GM18870 (cell line): ENCODE results near the gene KLHL35.
"Not testable (repeated sequence)": the region's sequence is repeated elsewhere in the genome, so short reads cannot be mapped to it uniquely, and the experiment has no call there.

Source experiments
- ATAC-seq: cut with Tn5 transposase; IDR thresholded peaks from one replicate; pipeline ENCODE4 v1.9.1; 2021; ENCODE audit warnings: moderate library complexity; ENCODE audit not compliant: unreplicated experiment

Gene KLHL35

DNA sequence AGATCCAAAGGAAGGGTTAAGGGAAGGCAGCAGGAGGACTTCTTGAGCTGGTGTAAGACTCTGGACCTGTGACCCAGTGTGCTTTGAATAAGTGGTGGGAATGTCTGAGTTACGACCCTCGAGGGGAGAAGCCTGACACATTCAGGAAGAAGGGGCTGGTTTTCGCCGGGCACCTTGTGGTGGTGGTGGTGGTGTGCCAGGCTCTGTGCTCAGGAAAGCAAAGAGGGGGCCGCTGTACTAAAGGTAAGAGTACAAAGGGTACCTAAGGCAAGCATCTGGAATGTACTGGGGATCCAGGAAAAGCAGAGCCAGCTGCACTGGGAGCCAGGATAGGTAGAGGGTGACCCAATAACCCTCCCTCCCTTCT is 6.3 kb downstream of the KLHL35 start:
- ATAC-seq, result no peak

DNA sequence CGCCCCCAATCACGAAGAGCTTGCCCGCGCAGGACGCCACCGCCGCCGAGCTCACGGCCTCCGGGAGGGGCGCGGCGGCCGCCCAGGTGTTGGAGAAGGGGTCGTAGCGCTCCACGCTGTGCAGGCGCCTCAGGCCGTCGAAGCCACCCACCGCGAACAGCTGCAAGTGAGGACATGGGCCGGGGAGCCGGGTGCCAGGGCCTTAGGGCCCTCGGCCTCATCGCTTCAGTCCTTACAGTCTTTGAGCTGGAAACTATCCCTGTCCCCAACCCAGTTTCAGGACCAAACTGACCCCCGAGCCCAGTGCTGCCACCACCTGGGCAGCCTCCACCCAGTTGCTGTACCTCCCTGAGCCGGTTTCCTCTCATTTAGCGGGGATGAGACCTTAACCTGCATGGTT is 7.6 kb downstream of the KLHL35 start:
- no peak for ATAC-seq

DNA sequence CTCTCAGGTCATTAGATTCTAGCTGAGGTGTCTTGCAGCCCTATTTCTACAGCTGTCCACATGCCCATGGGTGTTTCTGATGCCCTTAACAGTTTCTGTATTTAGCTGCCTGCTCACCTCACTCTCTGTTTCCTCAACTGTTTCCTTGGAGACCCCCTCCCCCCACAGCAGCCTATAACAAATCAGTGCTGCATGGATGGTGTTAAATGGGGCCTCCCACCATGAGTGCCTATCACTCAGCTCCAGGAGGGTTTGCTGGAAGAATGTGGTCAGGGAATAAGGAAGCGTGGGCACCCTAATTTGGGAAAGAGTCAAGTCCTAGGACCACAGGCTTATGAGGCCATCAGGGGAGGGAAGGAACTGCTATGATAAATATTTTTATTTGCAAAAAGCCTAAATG is 8.6 kb downstream of the KLHL35 start:
- no peak for ATAC-seq

DNA sequence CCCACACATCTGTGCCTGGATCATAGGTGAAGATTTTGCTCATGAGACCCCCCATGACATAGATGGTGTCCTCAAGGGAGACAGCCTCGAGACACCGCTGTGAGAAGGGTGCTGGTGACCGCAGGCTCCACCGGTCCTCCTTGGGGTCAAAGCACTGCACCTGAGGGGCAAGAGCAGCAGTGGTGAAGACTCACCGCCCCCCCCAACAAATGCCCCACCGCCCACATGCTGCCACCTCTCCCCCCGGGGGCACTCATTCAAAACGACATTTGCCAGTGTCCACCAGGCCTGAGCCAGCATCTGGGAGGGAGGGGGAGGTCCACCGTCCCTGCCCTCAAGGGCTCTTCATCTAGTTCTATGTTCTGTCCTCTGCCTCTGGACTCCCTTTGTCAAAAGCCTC is 9.3 kb downstream of the KLHL35 start:
- no peak for ATAC-seq

DNA sequence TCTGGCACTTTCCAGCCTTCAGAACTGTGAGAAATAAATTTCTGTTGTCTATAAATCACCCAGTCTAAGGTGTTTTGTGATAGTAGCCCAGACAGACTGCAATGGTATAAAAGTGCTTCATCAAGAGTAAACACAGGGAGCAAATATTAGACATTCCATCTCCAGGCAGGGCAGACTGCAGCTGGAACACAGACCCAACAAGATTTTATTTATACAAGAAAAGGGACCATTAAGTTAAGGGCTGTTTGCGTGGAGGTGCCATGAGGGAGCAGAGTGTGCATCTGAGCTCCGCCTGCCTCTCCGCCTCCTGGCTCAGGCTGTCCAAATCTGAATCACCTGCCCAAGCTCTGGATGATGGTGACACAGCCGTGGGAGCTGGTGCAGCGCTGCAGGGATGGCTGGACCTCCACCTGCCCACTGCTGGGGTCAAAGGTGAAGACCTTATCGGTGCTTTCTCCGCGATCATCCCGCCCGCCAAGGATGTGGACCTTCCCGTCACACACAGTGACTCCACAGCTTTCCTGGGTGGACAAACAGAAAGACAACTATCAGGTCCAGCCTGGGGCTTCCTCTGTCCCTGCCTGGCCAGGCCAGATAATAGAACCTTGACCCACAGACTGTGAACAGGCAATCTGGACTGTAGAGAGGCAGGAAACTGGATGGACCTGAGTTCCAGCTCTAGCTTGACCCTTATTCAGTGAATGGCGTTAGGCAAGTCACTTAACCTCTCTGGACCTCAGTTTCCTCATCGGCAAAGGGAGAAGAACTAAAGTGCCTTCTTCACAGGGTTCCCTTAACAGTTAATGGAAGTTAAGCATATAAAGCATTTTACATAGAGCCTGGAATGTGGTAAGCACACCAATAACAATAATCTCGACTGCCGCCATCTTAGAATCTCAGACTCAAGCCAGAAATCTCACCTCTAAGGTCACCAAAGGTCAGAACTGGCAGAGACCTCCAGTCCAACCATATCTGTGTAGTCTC is 10.5 kb downstream of the KLHL35 start:
- no peak for ATAC-seq

DNA sequence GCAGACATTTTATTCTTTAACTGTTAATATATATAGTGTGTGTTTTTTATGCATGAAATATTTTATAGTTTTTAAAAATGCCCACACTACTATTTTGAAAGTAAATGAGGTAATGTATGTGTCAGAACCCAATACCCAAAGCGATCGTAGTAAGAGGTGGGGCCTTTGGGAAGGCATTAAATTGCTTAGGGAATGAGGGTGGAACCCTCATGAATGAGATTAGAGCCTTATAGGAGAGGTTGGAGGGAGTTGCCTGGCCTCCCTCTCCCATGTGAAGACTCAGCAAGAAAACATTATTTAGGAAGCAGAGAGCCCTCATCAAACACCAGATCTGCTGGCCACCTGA is 11.1 kb downstream of the KLHL35 start:
- ATAC-seq, result no peak

DNA sequence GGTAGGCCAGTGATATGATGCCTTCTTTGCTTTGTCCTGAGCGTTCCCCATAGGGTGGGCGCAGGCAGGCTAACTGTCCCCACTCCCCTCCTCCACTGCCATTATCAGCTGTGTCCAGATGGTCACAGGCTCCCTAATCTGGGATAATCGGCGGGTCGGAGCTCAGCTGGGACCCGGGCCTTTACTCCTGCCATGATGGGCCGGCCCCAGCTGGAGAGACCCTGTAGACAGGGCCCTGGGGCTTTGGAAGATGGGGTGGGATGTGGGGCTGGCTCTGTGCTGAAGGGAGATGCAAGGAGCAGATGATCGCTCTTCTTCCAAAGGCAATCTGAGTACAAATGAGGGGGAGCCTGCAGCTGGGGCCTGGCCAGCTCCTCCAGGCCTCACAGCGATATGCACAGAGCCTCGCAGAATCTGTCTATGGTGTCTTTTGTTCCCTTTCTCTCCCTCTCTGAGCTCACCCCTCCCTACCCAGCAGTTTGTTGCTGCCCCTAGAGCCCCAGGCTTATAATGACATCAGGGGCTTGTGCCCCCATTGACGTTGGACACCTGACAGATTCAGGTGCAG is 11.9 kb downstream of the KLHL35 start:
- ATAC-seq, result no peak

DNA sequence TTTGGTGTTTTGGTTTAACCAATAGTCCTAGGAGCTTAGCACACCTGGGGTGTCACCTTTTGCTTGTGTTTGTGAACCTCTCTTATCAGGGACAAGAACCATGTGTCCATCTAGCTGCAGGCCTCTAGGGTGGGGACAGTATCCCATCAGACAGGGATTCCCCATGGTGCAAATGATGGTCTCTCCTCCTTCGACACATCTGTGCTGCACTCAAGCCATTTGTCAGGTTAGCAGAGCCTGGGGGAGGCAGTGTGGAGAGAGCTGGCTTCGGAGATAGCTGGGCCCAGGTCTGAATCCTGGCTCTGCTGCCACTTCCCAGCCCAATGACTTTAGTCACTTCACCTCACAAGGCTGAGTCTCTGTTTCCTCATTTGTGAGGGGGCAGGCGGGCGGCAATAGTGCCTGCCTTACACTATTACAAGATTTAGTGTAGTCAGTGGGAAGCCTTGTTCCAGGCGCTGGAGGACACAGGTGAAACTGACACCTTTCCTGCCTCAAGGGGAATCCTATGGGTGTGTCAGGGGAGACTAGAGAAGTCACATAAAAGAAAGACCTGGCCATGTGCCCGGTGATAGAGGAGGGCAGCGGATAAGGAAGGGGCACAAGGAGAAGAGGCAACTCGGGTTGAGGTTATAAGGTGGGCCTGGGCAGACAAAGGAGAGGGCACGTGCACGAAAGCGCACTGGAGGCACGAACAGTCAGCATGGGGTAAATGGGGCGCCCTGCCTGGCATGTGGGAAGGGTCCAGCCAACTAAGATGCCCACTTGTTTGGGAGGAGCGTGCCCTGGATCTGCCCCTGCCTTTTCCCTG is 12.6 kb downstream of the KLHL35 start:
- ATAC-seq, result no peak

DNA sequence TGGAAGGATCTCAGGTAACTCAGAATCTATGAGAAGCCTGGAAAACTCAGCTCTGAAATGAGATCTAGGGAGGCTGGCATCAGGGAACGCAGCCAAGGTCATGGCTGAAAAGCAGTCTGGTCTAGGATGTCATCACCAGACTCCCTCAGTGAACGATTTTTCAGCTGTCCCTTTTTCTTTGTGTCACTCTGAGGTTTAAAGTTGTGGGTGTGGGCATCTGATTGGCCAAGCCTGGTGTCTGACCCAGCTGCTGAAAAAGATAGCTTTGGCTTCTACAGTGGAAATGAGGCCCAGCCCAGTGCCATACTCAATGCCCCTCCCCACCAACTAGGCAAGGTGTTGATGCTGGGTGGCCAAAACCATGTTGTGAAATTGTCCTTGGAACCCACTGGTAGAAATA is 19.1 kb downstream of the KLHL35 start:
- ATAC-seq, result no peak

DNA sequence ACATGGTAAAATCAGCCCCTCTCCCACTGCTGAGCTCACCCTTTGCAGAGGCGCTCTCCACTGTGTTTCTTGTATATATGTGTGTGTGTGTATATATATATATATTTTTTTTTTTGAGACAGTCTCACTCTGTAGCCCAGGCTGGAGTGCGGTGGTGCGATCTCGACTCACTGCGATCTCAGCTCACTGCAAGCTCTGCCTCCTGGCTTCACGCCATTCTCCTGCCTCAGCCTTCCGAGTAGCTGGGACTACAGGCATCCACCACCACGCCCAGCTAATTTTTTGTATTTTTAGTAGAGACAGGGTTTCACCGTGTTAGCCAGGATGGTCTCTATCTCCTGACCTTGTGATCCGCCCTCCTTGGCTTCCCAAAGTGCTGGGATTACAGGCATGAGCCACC is 19.9 kb downstream of the KLHL35 start:
- not testable (repeated sequence) for ATAC-seq

DNA sequence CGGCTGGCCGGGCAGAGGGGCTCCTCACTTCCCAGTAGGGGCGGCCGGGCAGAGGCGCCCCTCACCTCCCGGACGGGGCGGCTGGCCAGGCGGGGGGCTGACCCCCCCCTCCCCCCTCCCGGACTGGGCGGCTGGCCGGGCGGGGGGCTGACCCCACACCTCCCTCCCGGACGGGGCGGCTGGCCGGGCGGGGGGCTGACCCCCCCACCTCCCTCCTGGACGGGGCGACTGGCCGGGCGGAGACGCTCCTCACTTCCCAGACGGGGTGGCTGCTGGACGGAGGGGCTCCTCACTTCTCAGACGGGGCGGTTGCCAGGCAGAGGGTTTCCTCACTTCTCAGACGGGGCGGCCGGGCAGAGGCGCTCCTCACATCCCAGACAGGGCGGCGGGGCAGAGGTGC is 23.0 kb downstream of the KLHL35 start:
- not testable (repeated sequence) for ATAC-seq

DNA sequence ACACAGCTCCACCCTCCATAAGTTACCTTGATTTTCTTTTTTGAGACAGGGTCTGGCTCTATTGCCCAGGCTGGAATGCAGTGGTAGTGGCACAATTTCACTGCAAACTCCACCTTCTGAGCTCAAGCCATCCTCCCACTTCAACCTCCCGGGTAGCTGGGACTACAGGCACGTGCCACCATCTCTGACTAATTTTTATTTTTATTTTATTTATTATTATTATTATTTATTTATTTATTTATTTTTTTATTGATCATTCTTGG is 24.1 kb downstream of the KLHL35 start:
- ATAC-seq, result no peak

DNA sequence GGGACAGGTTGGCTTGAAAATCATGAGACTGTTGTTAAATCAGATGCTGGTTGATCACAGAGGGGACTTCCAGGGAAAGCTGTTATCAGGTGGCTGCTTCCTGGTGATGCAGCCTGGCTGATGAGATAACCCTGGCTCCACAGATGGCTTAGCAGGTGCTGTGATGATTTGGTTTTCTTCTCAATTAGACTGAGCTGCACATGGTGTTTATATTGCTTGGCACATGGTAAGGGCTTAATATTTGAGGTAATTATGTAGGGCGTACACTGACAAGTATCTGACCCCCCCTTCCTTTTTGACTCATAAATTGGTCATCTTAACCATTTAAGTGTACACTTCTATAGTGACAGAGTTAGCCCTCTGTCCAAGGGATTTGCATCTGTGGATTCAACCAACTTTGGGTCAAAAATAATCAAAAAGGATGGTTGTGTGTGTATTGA is 26.6 kb downstream of the KLHL35 start:
- ATAC-seq, result no peak

DNA sequence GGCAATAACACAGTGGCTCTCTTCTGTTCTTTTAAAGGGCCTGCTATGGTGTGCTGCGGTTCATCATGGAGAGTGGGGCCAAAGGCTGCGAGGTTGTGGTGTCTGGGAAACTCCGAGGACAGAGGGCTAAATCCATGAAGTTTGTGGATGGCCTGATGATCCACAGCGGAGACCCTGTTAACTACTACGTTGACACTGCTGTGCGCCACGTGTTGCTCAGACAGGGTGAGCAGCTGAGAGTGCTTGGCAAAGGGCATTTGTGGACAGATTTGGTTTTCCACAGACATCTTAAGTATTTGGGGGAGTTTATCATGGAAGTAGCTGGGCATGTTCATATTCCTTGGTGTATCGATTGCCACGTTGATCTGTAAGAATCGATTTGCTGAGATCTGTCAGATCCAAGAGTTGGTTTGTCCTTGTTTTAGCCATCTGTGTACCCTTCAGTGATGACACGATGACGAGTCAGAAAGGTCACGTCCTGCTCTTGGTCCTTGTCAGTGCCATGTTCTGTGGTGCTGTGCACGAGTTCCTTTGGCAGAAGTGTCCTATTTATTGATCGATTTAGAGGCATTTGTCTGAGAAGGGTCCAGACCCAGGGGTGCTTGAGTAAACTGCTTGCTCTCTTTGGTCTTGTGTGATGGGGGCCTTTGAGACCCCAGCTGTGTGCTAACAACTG is 28.9 kb downstream of the KLHL35 start:
- ATAC-seq, result no peak

DNA sequence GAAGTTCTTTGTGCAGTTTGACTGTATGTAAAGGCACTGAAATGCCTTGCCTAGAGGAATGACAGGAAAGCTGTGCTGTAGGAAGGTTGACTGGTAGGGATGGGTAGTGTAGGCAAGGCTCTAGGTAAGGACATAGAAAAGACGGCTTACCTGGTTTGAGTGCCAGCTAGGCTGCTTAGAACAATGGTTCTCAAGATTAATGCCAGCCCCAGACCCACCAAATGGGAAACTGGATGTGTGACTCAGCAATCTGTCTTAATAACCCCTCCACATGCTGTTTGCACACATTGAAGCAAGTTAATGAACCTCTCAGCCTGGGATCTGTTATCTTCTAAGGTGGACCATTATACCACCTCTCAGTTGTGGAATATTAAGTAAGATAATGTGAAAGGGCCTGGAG is 30.0 kb downstream of the KLHL35 start:
- no peak for ATAC-seq

DNA sequence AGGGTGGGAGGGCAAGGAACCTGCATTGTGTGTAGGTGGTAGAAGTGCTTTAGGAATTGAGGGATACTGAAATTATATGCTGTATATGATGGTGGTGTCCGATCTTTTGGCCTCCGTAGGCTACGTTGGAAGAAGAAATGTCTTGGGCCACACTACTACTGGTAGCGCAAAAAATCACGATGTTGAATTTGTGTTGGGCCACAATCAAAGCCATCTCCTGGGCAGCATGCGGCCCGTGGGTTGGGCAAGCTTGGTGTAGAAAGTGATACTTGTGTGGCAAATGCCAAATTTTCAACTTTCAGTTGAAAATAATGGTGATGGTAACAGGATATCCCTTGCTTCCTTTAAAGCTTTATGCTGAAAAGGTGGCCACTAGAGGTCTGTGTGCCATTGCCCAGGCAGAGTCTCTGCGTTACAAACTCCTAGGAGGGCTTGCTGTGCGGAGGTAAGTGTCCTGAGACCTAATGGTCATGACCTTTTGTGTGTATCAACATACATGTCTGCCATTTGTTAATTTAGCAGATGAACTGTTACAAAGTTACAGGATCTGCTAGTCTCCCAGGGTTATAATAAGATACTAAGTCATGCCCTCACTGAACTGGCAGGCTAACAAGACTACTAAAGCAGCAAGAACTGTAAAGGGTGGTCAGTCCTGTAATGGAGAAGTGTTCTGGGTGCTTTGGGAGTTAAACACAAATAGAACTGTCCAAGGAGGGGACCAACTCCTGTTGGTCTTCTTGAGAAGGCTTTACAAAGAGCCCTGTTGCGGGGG is 30.8 kb downstream of the KLHL35 start:
- no peak for ATAC-seq

DNA sequence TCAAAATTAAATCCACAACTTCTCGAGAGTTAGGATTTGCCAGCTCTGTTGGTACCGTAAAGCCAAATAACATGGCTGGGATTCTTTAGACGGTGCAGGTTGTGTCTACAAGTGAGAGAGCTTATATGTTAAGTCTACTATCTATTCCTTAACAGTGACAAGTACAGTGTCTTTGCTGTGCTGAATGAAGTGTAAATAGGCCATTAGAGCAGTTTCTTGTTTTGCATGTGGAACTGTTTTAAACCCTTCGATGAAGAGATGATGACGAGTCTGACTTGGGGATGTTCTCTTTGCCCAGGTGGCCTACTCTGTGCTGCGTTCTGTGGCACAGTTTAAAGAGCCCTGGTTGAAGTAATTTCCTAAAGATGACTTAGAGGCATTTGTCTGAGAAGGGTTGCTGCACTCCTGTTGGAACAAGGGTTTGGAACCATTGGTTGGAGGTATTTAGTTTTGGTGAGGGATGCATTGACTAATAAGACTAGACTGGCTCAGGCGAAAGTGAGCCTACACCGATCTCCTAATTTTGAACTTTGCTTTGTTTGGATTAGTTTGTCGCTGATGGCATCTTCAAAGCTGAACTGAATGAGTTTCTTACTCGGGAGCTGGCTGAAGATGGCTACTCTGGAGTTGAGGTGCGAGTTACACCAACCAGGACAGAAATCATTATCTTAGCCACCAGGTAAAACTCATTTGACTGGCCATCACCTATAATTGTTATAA is 32.7 kb downstream of the KLHL35 start:
- ATAC-seq, result no peak

DNA sequence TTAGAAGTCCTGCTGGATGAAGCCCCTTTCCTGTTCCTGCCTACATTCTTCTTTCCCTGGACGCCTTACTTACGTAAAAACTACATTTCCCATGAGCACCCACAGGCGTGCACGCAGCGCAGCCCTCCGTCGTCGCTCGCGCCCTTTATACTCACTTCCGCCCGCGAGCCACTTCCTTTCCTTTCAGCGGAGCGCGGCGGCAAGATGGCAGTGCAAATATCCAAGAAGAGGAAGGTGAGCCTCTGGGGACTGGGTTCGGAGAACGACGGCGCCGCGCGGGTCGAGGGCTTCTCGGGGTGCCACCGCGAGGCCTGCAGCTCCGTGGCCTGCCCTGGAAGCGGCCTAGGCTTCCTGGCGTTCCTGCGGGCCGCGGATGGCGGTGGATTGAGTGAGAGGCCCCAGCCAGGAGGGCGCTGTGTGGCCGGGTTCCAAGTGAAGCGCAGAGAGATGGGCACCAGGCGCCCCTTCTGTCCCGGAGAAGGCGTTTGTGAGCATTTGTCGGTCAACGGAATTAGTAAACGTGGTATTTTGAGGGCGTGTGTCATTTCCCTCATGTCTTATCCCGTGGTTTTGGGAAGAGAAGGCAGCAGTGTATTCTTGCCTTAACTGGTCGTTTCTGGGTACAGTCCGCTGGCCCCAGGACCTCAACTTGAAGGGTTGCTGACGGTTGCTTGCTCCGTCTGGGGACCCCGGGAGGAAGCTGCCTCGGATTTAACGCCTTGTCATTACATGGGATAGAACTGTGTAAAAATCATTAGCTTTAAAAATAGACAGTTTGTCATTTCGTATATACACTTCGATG is 33.5 kb downstream of the KLHL35 start, which contains the start of gene RPS3:
Gene RPS3 (plus strand): TSS at position 175 of the 802 bp plus-strand sequence. CDS start 30 bp downstream, at position 205.
- ATAC-seq, result peak; percentile 72

DNA sequence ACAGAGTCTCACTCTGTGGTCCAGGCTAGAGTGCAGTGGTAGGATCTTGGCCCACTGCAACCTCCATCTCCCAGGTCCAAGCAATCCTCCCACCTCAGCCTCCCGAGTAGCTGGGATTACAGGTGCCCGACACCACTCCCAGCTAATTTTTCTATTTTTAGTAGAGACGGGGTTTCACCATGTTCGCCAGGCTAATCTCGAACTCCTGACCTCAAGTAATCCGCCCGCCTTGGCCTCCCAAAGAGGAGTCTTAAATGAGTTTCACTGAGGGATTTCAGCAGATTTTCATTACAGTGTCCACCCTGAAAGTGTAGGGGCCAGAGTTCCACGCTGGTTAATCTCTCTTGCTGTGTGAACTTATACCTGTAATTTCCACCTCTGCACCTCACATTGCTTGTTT is 34.1 kb downstream of the KLHL35 start:
- ATAC-seq, result no peak
